HG02943 (cell line): ENCODE measurements around the gene GRID2IP.
A peak's percentile ranks its signal among the peaks of the same experiment; 100 is the strongest.
"Not testable (repeated sequence)": the region's sequence is repeated elsewhere in the genome, so short reads cannot be mapped to it uniquely, and the experiment has no call there.

Experiments used
- ATAC-seq: cut with Tn5 transposase; IDR thresholded peaks from one replicate; pipeline ENCODE4 v1.9.1; 2021; ENCODE audit warnings: mild to moderate bottlenecking, low read depth, moderate library complexity; ENCODE audit not compliant: unreplicated experiment

GRID2IP gene

GRCh38 chr7:6551016-6551511, at the start of gene GRID2IP:
TSS of gene GRID2IP (minus strand) at chr7:6551461. CDS start at chr7:6551436, 25 bp downstream.
- no peak for ATAC-seq

DNA sequence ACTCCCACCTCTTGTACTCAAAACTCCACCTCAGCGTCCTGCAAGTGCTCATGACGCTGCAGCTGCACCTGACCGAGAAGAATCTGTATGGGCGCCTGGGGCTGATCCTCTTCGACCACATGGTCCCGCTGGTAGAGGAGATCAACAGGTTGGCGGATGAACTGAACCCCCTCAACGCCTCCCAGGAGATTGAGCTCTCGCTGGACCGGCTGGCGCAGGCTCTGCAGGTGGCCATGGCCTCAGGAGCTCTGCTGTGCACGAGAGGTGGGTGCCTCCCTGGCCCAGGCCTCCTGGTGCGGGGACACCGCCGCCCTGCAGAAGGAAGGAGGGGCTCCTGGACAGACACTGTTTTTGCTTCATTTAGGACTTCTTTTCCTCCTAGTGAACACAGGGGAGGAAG, 48.8 kb upstream of the GRID2IP start:
- no peak for ATAC-seq

GRCh38 chr7:6590645-6591110, 39.4 kb upstream of the GRID2IP start:
- ATAC-seq = peak; percentile 37

DNA sequence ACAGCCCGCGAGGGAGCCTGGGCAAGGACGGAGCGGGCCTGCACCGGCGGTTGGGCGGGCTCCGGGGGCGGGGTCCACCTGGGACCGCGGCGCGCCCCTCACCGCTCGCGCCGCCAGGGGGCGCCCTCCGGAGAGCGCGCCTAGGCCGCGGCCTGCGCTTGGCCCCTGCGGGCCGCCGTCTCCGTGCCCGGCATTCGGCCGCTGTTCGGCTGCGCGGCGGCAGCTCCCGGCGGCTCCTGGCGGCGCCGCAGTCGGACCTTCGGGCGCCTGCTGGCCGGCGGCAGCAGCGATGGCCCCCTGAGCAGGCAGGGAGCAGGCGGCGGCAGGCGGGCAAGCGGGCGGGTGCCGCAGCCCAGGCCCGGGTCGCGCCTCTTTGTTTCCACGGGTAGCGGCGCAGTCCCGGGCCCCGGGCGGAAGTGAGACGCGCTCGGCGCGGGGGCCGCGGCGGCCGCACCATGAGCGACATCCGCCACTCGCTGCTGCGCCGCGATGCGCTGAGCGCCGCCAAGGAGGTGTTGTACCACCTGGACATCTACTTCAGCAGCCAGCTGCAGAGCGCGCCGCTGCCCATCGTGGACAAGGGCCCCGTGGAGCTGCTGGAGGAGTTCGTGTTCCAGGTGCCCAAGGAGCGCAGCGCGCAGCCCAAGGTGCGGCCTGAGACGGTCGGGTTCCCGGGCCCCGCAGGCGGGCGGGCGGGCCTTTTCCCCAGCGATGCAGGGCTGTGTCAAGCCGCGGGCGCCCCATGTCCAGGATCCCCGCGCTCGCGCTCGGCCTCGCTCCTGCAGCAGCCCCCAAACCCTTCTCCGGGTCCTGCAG, 38.8 kb upstream of the GRID2IP start, which contains the start of gene INTS15:
Gene INTS15 (plus strand): TSS at position 193 of the 816 bp plus-strand sequence. CDS start 263 bp downstream, at position 456.
- ATAC-seq = peak; percentile 80

- no peak for ATAC-seq
These were observed 38.0 kb upstream of the GRID2IP start for GRCh38 chr7:6589151-6589828.

GRCh38 chr7:6588566-6588965, 37.3 kb upstream of the GRID2IP start:
- no peak for ATAC-seq

GRCh38 chr7:6585746-6586432, 34.6 kb upstream of the GRID2IP start:
- not testable (repeated sequence) for ATAC-seq

GRCh38 chr7:6579446-6579845, 28.2 kb upstream of the GRID2IP start:
- no peak for ATAC-seq

- no peak for ATAC-seq
These were observed 27.1 kb upstream of the GRID2IP start for GRCh38 chr7:6578114-6579084.

DNA sequence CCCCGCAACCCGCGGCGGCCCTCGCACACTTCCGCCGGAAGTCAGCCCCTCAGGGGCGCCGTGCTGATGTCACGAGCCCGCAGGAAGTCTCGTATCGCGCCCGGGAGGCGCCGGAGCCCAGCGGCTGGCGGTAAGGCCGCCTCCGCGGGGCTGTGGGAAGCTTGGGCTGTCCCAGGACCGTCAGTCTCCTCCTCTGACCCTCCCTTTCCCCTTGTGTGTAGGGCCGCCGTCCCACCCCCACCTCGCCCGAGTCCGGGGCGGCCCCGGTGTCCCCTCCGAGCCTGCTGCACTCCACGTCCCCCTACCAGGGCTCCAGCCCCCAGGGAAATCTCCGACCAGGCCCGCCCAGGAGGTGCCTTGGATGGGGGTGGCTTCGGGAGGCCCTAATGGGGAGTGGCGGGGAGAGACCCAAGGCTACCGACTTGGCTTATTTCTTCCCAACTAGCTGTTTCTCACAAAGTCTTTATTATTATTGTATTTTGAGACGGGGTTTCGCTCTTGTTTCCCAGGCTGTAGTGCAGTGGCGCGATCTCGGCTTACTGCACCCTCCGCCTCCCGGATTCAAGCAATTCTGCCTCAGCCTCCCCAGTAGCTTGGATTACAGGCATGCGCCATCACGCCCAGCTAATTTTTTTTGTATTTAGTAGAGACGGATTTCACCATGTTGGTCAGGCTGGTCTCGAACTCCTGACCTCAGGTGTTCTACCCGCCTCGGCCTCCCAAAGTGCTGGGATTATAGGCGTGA, 26.3 kb upstream of the GRID2IP start, which contains the start of gene ZDHHC4:
Gene ZDHHC4 (plus strand): TSS at position 86 of the 745 bp plus-strand sequence. CDS start 3,108 bp downstream, outside the sequence.
- peak; percentile 91 for ATAC-seq

DNA sequence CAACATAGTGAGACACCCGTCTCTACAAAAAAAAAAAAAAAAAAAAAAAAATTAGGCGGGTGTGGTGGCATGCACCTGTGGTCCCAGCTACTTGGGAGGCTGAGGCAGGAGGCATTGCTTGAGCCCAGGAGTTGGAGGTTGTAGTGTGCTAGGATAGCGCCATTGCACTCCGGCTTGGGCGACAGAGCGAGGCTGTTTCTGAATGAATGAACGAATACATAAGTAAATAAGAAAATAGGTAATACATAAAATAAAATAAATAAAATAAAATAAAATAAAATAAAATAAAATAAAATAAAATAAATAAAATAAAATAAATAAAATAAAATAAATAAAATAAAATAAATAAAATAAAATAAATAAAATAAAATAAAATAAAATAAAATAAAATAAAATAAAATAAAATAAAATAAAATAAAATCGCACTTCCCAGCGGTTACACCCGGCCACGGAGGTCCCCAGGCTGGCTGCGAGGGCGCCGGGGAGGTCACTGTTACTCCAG, 25.7 kb upstream of the GRID2IP start:
- not testable (repeated sequence) for ATAC-seq

GRCh38 chr7:6576024-6576866, 25.0 kb upstream of the GRID2IP start:
- ATAC-seq = no peak

DNA sequence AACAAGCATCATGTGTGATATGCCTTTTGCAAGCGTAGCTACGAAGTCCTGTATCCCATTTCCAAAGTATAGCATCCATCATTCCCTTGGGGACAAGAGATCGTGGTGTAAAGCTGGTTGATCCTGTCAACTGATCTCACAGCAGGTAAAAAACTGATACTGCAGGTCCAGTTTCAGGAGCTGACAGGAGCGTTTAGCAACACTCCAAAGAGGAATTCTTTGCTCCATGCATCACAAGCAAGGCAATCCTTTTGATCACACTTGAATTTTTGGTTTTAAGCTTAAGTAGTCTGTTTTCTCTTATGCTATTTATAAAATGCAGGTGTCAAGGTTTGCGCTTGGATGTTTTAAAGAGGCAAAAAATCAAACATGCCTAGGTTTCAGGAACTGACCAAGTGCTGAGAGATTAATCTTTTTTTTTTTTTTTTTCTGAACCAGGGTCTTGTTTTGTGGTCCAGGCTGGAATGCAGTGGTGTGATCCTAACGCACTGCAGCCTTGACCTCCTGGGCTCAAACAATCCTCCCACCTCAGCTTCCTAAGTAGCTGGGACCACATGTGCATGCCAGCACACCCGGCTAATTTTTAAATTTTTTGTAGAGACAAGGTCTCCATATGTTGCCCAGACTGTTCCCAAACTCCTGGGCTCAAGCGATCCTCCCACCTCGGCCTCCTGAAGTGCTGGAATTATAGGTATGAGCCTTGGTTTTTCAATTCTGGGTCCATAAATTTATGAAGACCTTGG, 24.2 kb upstream of the GRID2IP start:
- ATAC-seq = no peak

GRCh38 chr7:6571160-6571779, 20.0 kb upstream of the GRID2IP start:
- no peak for ATAC-seq

- no peak for ATAC-seq
These were observed 16.6 kb upstream of the GRID2IP start for GRCh38 chr7:6567886-6568285.

DNA sequence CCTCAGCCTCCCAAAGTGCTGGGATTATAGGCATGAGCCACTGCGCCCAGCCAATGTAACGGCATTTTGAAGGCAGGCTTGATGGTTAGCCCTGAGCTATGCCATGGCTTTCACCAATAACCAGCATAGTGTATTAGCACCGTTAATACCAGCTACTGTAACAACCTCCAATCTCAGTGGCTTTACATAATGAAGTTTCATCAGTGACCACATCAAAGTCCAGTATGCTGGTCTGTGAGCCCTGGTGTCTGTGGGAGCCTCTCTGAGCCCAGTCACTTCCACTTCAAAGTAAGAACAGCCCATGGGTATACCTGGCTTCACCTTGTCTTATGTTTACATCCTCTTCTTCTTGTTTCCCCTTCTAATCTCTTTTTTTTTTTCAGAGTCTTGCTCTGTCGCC, 14.4 kb upstream of the GRID2IP start:
- no peak for ATAC-seq
